Peyer's patch (tissue), 4 donors: ENCODE results near the gene TES.

Experiments used
- POLR2A ChIP-seq, 2 donors: fragments of 450-650 bp; IDR thresholded peaks; one replicate each; pipeline ENCODE4 v1.5.1; 2017; ENCODE audit warnings: antibody characterized with exemption in 2 of 2, mild to moderate bottlenecking in 2 of 2, moderate library complexity in 2 of 2
- TF ChIP-seq, protein P1 (sequence below), 6 experiments: fragments of 450-650 bp in 4 of 6; fragments of 200-600 bp in 2 of 6; sonication (generic) in 1 of 6; IDR thresholded peaks; one replicate each; pipeline ENCODE4 v1.5.1; 2017 to 2019; ENCODE audit warnings: antibody characterized with exemption in 6 of 6, mild to moderate bottlenecking in 3 of 6, moderate library complexity in 1 of 6

DNA sequence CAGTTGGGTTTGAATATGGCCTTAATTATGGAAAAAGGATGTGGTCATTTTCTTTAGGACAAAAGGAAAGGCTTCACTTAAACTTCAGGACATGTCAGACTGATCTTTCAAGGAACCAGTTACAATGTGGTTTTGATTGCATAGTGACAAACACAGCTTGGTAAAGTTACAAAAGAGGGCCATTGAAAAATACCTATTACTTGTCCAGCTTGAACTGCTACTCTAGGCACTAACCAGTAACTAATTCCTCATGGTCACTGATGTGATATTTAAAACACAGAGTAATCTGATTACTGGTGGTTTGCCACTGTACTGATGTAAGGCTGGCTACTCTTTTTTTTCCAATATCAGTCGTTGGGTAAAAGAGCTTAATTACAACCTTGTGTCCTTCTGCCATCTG, 22.6 kb downstream of the TES start:
- TF ChIP-seq, protein P1, sequence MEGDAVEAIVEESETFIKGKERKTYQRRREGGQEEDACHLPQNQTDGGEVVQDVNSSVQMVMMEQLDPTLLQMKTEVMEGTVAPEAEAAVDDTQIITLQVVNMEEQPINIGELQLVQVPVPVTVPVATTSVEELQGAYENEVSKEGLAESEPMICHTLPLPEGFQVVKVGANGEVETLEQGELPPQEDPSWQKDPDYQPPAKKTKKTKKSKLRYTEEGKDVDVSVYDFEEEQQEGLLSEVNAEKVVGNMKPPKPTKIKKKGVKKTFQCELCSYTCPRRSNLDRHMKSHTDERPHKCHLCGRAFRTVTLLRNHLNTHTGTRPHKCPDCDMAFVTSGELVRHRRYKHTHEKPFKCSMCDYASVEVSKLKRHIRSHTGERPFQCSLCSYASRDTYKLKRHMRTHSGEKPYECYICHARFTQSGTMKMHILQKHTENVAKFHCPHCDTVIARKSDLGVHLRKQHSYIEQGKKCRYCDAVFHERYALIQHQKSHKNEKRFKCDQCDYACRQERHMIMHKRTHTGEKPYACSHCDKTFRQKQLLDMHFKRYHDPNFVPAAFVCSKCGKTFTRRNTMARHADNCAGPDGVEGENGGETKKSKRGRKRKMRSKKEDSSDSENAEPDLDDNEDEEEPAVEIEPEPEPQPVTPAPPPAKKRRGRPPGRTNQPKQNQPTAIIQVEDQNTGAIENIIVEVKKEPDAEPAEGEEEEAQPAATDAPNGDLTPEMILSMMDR (IDR thresholded peaks at IDR 0.05): no peak
- TF ChIP-seq POLR2A (IDR thresholded peaks at IDR 0.05): no peak
